Mesenchymal stem cell (in vitro differentiated cells and primary cell): ENCODE measurements around the gene TMEM45B.
"Not testable (repeated sequence)": the region's sequence is repeated elsewhere in the genome, so short reads cannot be mapped to it uniquely, and the experiment has no call there.

Experiments
- DNase-seq: peaks from one replicate; pipeline ENCODE4 v3.0.0-alpha.2; 2013
- H2AFZ ChIP-seq: one replicate; pipeline ENCODE4 v1.6.1; 2013; ENCODE audit warnings: low read depth, mild to moderate bottlenecking, control low read depth, inconsistent platforms, low read length, moderate library complexity
- H2AK5ac ChIP-seq: 2 replicates; pipeline ENCODE4 v1.6.1; 2013; ENCODE audit warnings: low read length, moderate library complexity, mild to moderate bottlenecking, inconsistent platforms; ENCODE audit not compliant: severe bottlenecking
- H2BK120ac ChIP-seq: one replicate; pipeline ENCODE4 v1.6.1; 2013; ENCODE audit warnings: low read depth, mild to moderate bottlenecking, inconsistent platforms, low read length, moderate library complexity
- H2BK12ac ChIP-seq, 2 experiments: one replicate each; pipeline ENCODE4 v1.6.1; 2013; ENCODE audit warnings: inconsistent platforms in 2 of 2, low read length in 2 of 2, mild to moderate bottlenecking in 2 of 2, moderate library complexity in 2 of 2, control low read depth in 1 of 2
- H2BK15ac ChIP-seq: one replicate; pipeline ENCODE4 v1.6.1; 2013; ENCODE audit warnings: mild to moderate bottlenecking, low read depth, inconsistent platforms; ENCODE audit not compliant: poor library complexity, severe bottlenecking
- H2BK5ac ChIP-seq: 2 replicates; pipeline ENCODE4 v1.6.1; 2013; ENCODE audit warnings: low read depth, mild to moderate bottlenecking, low read length, control low read depth, inconsistent platforms; ENCODE audit not compliant: poor library complexity, severe bottlenecking
- H3K14ac ChIP-seq, 2 experiments: one replicate each; pipeline ENCODE4 v1.6.1; 2013; ENCODE audit warnings: inconsistent platforms in 2 of 2, low read length in 2 of 2, control low read depth in 1 of 2, mild to moderate bottlenecking in 1 of 2, moderate library complexity in 1 of 2
- H3K18ac ChIP-seq, 2 experiments: one replicate each; pipeline ENCODE4 v1.6.1; 2013; ENCODE audit warnings: inconsistent platforms in 2 of 2, low read length in 2 of 2, control low read depth in 1 of 2, low read depth in 1 of 2, mild to moderate bottlenecking in 1 of 2
- H3K23ac ChIP-seq, 2 experiments: one replicate each; pipeline ENCODE4 v1.6.1; 2013; ENCODE audit warnings: inconsistent platforms in 2 of 2, low read length in 2 of 2, mild to moderate bottlenecking in 2 of 2, moderate library complexity in 2 of 2, control low read depth in 1 of 2
- H3K27ac ChIP-seq: 2 replicates; pipeline ENCODE4 v1.5.1; 2013; ENCODE audit warnings: mild to moderate bottlenecking, moderate library complexity, low read length, control low read depth, inconsistent platforms; ENCODE audit not compliant: poor library complexity, severe bottlenecking
- H3K27me3 ChIP-seq, 2 experiments: 2 replicates each; pipeline versions ENCODE4 v1.6.1 to v1.7.0; 2013; ENCODE audit warnings: low read length in 2 of 2, mild to moderate bottlenecking in 2 of 2, moderate library complexity in 2 of 2, control low read depth in 1 of 2, inconsistent platforms in 1 of 2; ENCODE audit not compliant: control insufficient read depth in 1 of 2, insufficient read depth in 1 of 2
- H3K36me3 ChIP-seq, 2 experiments: 2 replicates each; pipeline versions ENCODE4 v1.6.1 to v1.7.0; 2013; ENCODE audit warnings: low read length in 2 of 2, control low read depth in 1 of 2, inconsistent platforms in 1 of 2, low read depth in 1 of 2, mild to moderate bottlenecking in 1 of 2; ENCODE audit not compliant: insufficient read depth in 2 of 2, control insufficient read depth in 1 of 2
- H3K4ac ChIP-seq, 2 experiments: one replicate each; pipeline ENCODE4 v1.6.1; 2013; ENCODE audit warnings: inconsistent platforms in 2 of 2, low read length in 2 of 2, mild to moderate bottlenecking in 2 of 2, moderate library complexity in 2 of 2, control low read depth in 1 of 2, low read depth in 1 of 2
- H3K4me1 ChIP-seq: 2 replicates; pipeline ENCODE4 v1.6.1; 2013; ENCODE audit warnings: low read depth, low read length, control low read depth; ENCODE audit not compliant: control insufficient read depth, insufficient read depth
- H3K4me2 ChIP-seq: 2 replicates; pipeline ENCODE4 v1.6.1; 2013; ENCODE audit warnings: low read length, mild to moderate bottlenecking, inconsistent platforms; ENCODE audit not compliant: poor library complexity, severe bottlenecking
- H3K4me3 ChIP-seq, 2 experiments: 2 replicates each; pipeline versions ENCODE4 v1.5.1 to v1.7.0; 2013; ENCODE audit warnings: low read length in 2 of 2, mild to moderate bottlenecking in 2 of 2, control low read depth in 1 of 2, low read depth in 1 of 2; ENCODE audit not compliant: insufficient read depth in 1 of 2
- H3K79me1 ChIP-seq: replicated peaks from 2 replicates; pipeline ENCODE4 v1.6.1; 2013; ENCODE audit warnings: mild to moderate bottlenecking, control low read depth, low read length, inconsistent platforms; ENCODE audit not compliant: poor library complexity, severe bottlenecking
- H3K9ac ChIP-seq: 2 replicates; pipeline ENCODE4 v1.7.0; 2013; ENCODE audit warnings: mild to moderate bottlenecking, low read length, moderate library complexity
- H3K9me3 ChIP-seq: 2 replicates; pipeline ENCODE4 v1.7.0; 2013; ENCODE audit warnings: mild to moderate bottlenecking, low read length; ENCODE audit not compliant: control insufficient read depth
- H4K8ac ChIP-seq: one replicate; pipeline ENCODE4 v1.6.1; 2013; ENCODE audit warnings: inconsistent platforms, mild to moderate bottlenecking, low read length, moderate library complexity
- H4K91ac ChIP-seq: one replicate; pipeline ENCODE4 v1.6.1; 2013; ENCODE audit warnings: mild to moderate bottlenecking, low read length, inconsistent platforms
- WGBS: methylation state at CpG from one replicate; pipeline ENCODE4 v1.1.7; 2013; ENCODE audit warnings: mixed read lengths; 5-methylcytosine and 5-hydroxymethylcytosine counted together

TMEM45B gene

GRCh38 chr11:129846508-129847335 is 31.1 kb downstream of the TMEM45B start:
- no peak overlapping the region for H2AK5ac ChIP-seq
- no peak overlapping the region for H3K4ac ChIP-seq
- H3K14ac ChIP-seq: no peak overlapping the region
- peak overlapping the region; percentile 44 for H3K27ac ChIP-seq
- no peaks in the 10 kb centered on the region for H3K36me3 ChIP-seq
- peaks cover 4% of the 10 kb centered on the region for H3K4me1 ChIP-seq
- no peak overlapping the region for H4K91ac ChIP-seq
- H3K4me2 ChIP-seq: no peak overlapping the region
- H3K18ac ChIP-seq: no peak overlapping the region
- no peak overlapping the region for H3K4me3 ChIP-seq
- H3K23ac ChIP-seq: no peak overlapping the region
- WGBS: 47% methylated on average over 6 of the region's 6 CpGs
- H3K9ac ChIP-seq: no peak overlapping the region
- H2BK15ac ChIP-seq: no peak overlapping the region
- no peaks in the 10 kb centered on the region for H3K79me1 ChIP-seq
- H3K27me3 ChIP-seq: peaks cover 6 to 10% of the 10 kb centered on the region in 2 experiments
- peak; percentile 95 for DNase-seq
- H2BK12ac ChIP-seq: no peak overlapping the region
- H2BK5ac ChIP-seq: no peak overlapping the region
- no peak overlapping the region for H2BK120ac ChIP-seq
- no peaks in the 10 kb centered on the region for H3K9me3 ChIP-seq
- H4K8ac ChIP-seq: no peak overlapping the region
- H2AFZ ChIP-seq: no peak overlapping the region

DNA sequence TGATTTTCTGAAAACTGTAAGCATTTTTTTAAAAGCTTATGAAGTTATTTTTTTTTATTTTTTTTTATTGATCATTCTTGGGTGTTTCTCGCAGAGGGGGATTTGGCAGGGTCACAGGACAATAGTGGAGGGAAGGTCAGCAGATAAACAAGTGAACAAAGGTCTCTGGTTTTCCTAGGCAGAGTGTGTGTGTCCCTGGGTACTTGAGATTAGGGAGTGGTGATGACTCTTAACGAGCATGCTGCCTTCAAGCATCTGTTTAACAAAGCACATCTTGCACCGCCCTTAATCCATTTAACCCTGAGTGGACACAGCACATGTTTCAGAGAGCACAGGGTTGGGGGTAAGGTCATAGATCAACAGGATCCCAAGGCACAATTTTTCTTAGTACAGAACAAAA is 31.7 kb downstream of the TMEM45B start:
- not testable (repeated sequence) for H3K23ac ChIP-seq, H2BK15ac ChIP-seq, H3K18ac ChIP-seq, H3K9ac ChIP-seq, H4K91ac ChIP-seq, H3K79me1 ChIP-seq, DNase-seq, H2BK12ac ChIP-seq, H3K4ac ChIP-seq, H3K9me3 ChIP-seq, H2BK5ac ChIP-seq, H3K14ac ChIP-seq, H2BK120ac ChIP-seq, H2AK5ac ChIP-seq, H3K36me3 ChIP-seq, H3K27ac ChIP-seq, H3K4me1 ChIP-seq, H3K4me3 ChIP-seq, H2AFZ ChIP-seq, H3K4me2 ChIP-seq, H4K8ac ChIP-seq
- WGBS: no CpG with 5 or more reads among the region's 3 CpGs
- peaks cover 6 to 13% of the 10 kb centered on the region in 2 experiments for H3K27me3 ChIP-seq

DNA sequence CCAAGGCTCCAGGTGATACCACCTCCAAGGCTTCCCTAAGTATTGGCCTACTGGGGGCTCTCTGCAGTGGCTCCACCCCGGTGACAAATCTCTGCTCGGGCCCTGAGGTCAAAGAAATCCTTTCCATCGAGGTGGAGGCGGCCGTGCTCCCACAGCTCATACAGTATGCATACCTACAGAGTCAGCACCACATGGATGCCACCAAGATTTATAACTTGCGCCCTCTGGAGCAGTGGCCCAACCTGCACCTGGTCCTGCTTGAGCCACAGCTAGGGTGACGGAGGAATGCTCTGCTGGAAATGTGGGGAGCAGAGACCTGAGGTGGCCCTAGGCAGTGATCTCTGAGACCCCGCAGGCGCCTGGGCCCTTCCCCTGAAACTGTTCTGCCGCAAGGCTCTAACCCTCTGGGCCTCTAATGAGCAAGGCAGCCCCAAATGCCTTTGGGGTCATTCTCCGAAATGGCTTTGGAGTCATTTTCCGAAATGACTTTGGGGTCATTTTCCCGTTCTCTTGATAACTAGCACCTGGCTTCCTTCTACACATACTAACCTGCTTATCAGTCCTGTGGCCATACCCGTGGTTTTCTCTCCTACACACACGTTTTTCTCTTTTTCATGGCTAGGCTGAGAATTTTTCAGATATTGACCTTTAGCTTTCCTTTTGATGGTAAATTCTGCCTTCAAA is 33.9 kb downstream of the TMEM45B start:
- Histone ChIP-seq H2BK12ac (no peak overlapping the region), H2AK5ac (no peak overlapping the region), H2BK15ac (no peak overlapping the region), H2BK120ac (no peak overlapping the region), H3K4ac (no peak overlapping the region), H3K9ac (no peak overlapping the region), H3K36me3 (no peaks in the 10 kb centered on the region), H3K14ac (no peak overlapping the region), H4K91ac (no peak overlapping the region), H3K9me3 (no peaks in the 10 kb centered on the region), H3K18ac (no peak overlapping the region), H3K4me1 (peaks cover 4% of the 10 kb centered on the region), H3K79me1 (no peaks in the 10 kb centered on the region), H2BK5ac (no peak overlapping the region), H3K23ac (no peak overlapping the region), H3K4me3 (no peak overlapping the region), H3K4me2 (no peak overlapping the region), H3K27ac (no peak overlapping the region), H2AFZ (no peak overlapping the region), H4K8ac (no peak overlapping the region), H3K27me3 (peaks cover 9 to 23% of the 10 kb centered on the region in 2 experiments)
- WGBS: 93% methylated on average over 15 of the region's 15 CpGs
- DNase-seq: no peak

- H3K36me3 ChIP-seq: peaks cover 0 to 2% of the 10 kb centered on the region in 2 experiments
- no peak overlapping the region for H4K91ac ChIP-seq
- no peak overlapping the region for H3K4me2 ChIP-seq
- no peak overlapping the region for H2AK5ac ChIP-seq
- H2BK12ac ChIP-seq: no peak overlapping the region
- no peak overlapping the region for H2AFZ ChIP-seq
- peaks cover 9 to 23% of the 10 kb centered on the region in 2 experiments for H3K27me3 ChIP-seq
- H3K79me1 ChIP-seq: no peaks in the 10 kb centered on the region
- no peak overlapping the region for H2BK15ac ChIP-seq
- no peak for DNase-seq
- no peak overlapping the region for H2BK5ac ChIP-seq
- H3K14ac ChIP-seq: no peak overlapping the region
- H3K18ac ChIP-seq: no peak overlapping the region
- 92% methylated on average over 14 of the region's 15 CpGs for WGBS
- no peak overlapping the region for H3K4me3 ChIP-seq
- H3K9me3 ChIP-seq: no peaks in the 10 kb centered on the region
- no peak overlapping the region for H3K27ac ChIP-seq
- H2BK120ac ChIP-seq: no peak overlapping the region
- H3K23ac ChIP-seq: no peak overlapping the region
- H3K4me1 ChIP-seq: no peaks in the 10 kb centered on the region
- no peak overlapping the region for H3K4ac ChIP-seq
- H3K9ac ChIP-seq: no peak overlapping the region
- H4K8ac ChIP-seq: no peak overlapping the region
Observed at GRCh38 chr11:129852125-129852740, 36.6 kb downstream of the TMEM45B start.
